ENCODE results near the gene ZDHHC1.

The ZDHHC1 gene

DNA sequence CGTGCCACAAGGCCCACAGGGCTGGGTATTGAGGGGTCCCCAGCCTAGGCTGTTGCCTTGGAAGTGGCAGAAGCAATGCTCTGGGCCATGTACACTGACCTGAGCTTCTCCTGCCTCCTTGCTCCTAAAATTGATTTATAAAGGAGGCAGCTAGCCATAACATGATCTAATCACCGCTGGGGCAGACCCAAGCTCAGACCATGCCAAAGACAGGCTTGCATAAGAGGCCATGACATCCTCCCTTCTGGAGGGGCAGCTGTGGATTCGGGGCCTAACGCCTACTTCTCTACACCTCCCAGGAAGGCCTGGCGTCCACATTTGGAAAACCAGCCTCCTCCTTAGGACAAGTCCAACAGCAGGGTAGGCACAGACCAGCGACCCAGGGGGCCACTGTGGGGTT is 27.0 kb upstream of the ZDHHC1 start:
- TF ChIP-seq, protein P1, sequence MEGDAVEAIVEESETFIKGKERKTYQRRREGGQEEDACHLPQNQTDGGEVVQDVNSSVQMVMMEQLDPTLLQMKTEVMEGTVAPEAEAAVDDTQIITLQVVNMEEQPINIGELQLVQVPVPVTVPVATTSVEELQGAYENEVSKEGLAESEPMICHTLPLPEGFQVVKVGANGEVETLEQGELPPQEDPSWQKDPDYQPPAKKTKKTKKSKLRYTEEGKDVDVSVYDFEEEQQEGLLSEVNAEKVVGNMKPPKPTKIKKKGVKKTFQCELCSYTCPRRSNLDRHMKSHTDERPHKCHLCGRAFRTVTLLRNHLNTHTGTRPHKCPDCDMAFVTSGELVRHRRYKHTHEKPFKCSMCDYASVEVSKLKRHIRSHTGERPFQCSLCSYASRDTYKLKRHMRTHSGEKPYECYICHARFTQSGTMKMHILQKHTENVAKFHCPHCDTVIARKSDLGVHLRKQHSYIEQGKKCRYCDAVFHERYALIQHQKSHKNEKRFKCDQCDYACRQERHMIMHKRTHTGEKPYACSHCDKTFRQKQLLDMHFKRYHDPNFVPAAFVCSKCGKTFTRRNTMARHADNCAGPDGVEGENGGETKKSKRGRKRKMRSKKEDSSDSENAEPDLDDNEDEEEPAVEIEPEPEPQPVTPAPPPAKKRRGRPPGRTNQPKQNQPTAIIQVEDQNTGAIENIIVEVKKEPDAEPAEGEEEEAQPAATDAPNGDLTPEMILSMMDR (IDR thresholded peaks at IDR 0.05; ENCODE audit: low read depth, low read length), result no peak
- DNase-seq (ENCODE audit: extremely low read depth, low read depth), result no peak

DNA sequence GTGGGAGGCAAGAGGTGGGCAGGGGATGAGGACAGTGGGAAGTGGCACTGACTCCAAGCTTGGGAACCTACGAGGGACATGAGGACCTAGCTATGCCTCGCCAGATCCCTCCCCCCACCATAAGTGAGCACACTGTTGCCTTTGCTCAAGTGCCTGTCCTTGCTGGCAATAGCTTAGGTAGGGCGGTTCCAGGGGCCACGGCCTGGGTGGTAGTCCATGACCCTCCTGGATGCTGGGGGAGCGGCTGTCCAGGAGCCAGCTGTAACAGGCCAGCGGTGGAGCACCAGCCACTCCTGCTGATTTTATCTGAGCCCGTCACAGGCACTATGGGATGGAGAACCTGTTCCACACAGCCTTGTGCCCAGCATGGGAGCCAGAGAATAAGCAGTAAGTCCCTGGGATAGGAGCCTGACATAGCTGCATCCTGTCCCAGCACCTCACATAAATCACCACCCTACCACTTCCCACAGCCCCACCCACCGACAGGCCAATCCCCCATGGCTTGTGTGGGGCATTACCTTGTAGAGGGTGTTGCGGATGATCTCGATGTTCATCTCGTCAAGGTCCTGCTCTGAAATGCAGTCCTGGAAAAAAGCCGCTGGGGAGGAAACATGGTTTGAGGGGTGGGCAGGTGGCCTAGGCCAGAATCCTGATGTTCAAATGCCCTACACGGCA is 26.4 kb upstream of the ZDHHC1 start:
- TF ChIP-seq, protein P1 (IDR thresholded peaks at IDR 0.05; ENCODE audit: low read depth, low read length), result no peak
- no peak for DNase-seq (ENCODE audit: extremely low read depth, low read depth)

DNA sequence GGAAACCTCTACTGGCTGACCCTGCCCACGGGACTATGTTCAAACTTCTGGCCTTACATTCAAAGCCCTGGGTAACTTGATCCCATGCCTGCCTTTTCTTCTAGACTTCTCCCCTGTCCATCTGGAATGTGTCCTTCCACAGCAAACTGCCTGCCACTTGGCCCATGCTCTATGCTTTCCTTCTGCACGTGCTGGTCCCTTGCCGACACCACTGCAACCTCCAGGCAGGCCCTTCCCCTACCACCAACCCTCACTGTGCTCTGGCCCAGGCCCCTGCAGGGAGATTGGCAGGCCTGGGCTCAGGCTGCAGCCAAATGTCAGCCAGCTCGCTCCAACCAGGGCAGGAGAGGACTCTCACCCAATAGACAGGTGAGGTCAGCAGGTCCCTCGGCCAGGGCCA is 25.6 kb upstream of the ZDHHC1 start:
- TF ChIP-seq, protein P1 (IDR thresholded peaks at IDR 0.05; ENCODE audit: low read depth, low read length), result no peak

DNA sequence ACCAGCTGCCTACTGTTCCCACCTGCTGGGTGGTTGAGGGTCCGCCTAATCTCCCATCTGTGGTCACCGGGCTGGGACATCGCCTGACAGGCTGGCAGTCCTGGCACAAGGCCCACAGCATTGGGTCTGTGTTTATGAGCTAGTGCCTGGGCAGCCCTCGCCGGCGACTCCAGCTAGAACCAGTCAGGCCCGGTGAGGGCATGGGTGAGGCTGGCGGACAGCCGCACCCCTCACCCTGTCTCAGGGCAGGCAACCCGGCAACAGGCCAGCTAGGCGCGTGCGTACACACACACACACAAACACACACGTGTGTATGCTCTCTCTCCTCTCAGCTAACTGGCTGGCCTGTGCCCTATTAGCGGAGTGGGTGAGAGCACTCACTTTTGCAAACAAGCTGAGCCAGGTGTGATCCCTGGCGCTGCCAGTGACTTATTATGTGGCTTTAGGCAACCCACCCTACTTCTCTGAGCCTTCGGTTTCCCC is 25.0 kb upstream of the ZDHHC1 start:
- TF ChIP-seq, protein P1 (IDR thresholded peaks at IDR 0.05; ENCODE audit: low read depth, low read length), result no peak
- no peak for DNase-seq (ENCODE audit: extremely low read depth, low read depth)

More for the DNA sequence above, 25.6 kb upstream of the ZDHHC1 start:
- DNase-seq (ENCODE audit: extremely low read depth, low read depth), result no peak

DNA sequence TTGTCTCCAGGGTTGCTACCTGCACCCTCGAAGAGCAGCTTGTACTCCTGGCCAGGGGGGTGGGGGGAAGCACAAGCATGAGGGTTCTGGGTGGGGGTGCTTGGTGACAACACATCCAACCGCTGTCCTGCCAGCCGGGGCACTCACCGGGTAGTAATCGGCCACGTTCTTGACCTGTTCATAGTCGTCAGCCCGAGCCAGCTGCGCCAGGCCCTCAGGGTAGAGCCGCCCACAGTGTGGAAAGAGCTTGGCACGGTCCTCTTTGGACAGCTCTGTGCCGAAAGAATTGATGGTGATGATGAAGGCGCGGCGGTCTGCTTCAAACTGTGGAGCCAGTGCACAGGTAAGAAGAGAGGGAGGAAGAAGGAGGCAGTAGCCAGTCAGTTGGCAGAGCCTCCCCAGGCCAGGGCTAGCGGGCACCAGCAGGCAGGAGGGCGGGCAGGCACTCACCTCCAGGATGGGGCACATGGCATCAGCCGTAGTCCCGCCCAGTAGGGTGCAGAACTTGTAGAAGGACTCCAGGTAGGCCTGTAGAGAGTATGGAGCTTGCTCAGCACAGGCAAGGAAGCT is 22.6 kb upstream of the ZDHHC1 start:
- TF ChIP-seq, protein P1 (IDR thresholded peaks at IDR 0.05; ENCODE audit: low read depth, low read length), result no peak
- DNase-seq (ENCODE audit: extremely low read depth, low read depth), result no peak

DNA sequence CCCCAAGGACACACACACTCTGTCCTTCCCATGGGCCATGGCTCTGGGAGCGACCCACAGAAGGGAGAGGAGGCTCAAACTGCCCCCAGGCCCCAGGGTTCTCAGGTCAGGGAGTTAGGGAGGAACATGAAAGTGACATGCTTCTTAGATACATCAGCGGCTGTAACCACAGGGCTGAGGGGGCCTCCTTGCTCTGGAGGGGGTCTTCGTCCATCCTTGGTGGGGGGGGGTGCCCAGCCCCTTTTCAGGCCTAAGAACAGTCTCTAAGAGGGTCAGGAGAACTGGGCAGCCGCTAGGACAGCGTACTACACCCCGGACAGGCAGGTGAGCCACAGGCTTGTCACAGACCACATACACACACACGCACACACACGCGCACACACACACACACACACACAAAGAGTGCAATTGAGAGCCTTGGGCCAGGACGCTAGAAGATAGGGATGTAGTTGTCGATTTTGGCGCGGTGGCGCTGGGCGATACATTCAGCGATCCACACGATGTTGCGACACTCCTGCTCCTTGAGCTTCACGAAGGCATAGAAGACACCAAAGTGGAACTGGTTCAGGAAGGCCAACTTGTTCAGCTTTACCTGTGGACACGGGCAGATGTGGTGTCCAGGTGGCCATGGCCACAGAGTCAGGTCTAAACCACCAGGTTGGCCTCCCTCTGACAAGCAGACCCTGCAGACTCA is 22.0 kb upstream of the ZDHHC1 start:
- no peak for DNase-seq (ENCODE audit: extremely low read depth, low read depth)
- TF ChIP-seq, protein P1 (IDR thresholded peaks at IDR 0.05; ENCODE audit: low read depth, low read length), result no peak

DNA sequence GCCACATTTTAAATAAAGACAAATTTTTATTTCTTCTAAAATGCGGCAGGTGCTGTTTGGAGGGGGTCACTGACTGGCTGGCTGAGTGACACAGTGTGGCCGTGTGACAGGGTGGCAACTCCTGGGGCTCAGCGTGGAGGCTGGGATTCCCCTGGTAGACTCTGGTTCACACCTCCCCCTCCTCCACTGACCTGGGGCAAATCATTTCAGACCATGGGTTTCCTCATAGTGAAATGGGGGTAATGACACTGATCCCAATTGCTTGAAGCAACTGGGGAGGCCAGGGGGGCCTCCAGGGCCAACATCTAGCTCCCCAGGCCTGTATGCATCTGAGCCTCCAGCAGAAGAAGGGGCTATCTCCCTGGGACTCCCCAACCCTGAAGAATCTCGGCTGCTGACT is 21.2 kb upstream of the ZDHHC1 start:
- no peak for DNase-seq (ENCODE audit: extremely low read depth, low read depth)
- TF ChIP-seq, protein P1 (IDR thresholded peaks at IDR 0.05; ENCODE audit: low read depth, low read length), result no peak

Measured in AG09319 (cell line).